Activated T-cell treated with anti-CD3 and anti-CD28 coated beads, Interleukin-2, amount 50 U/mL, for 4 hours (primary cell): ENCODE measurements around the gene PLCG2. TPM values are rescaled to one million over a fixed set of nuclear protein-coding genes. Genes with fewer than 3 reads are reported as not detected.
"Not testable (repeated sequence)": the region's sequence is repeated elsewhere in the genome, so short reads cannot be mapped to it uniquely, and the experiment has no call there.

Experiments used
- ATAC-seq, 2 donors: fragments of 200-7000 bp; cut with Tn5 transposase; one replicate each; pipeline ENCODE4 v1.10.0; 2021
- DNase-seq: peaks from one replicate; pipeline ENCODE4 v3.0.0-alpha.2; 2020
- H3K27me3 Mint-ChIP-seq: one replicate; pipeline ENCODE4 v1.8.0; 2021; ENCODE audit warnings: low read depth, mixed read lengths
- H3K36me3 Mint-ChIP-seq: one replicate; pipeline ENCODE4 v1.8.0; 2022; ENCODE audit warnings: mixed read lengths; ENCODE audit not compliant: insufficient read depth
- H3K4me1 Mint-ChIP-seq: one replicate; pipeline ENCODE4 v1.8.0; 2021; ENCODE audit warnings: low read depth, mixed read lengths
- H3K4me3 Mint-ChIP-seq: one replicate; pipeline ENCODE4 v1.8.0; 2021; ENCODE audit warnings: mild to moderate bottlenecking, moderate library complexity, mixed read lengths
- H3K9me3 Mint-ChIP-seq: one replicate; pipeline ENCODE4 v1.8.0; 2021; ENCODE audit warnings: mixed read lengths
- total RNA-seq, 3 donors: library from RNA; stranded (reverse); gene quantifications; one replicate each; pipeline ENCODE4 v1.2.1, GENCODE V29; 2021

The PLCG2 gene
- total RNA-seq, 3 donors from 2014 or later = 2.6 to 3.4 (median 2.7) TPM

DNA sequence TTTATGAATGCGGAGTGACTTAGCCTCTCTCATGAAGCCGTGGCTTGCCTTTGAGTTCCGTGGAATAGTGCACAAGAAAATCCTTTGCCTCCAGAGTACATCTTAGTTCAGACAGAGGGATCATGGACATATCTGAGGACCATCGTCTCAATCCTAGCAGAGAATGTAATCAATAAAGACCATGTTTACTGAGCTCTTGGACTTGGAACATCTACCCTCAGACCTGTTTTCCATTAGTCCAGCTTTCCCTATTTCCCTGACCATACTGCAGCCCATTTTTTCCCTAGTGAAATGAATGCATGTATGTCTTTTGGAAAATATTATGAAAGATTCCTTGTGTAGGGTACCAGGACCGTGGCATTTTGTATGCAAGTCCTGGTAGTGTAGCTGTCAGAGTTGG is 90.2 kb downstream of the PLCG2 start:
- H3K9me3 Mint-ChIP-seq = no peaks in the 10 kb centered on the region
- DNase-seq = no peak
- peaks cover 10% of the 10 kb centered on the region for H3K4me1 Mint-ChIP-seq
- no peak for ATAC-seq
- H3K27me3 Mint-ChIP-seq = peaks cover 3% of the 10 kb centered on the region
- H3K36me3 Mint-ChIP-seq = no peaks in the 10 kb centered on the region
- H3K4me3 Mint-ChIP-seq = no peak overlapping the region

DNA sequence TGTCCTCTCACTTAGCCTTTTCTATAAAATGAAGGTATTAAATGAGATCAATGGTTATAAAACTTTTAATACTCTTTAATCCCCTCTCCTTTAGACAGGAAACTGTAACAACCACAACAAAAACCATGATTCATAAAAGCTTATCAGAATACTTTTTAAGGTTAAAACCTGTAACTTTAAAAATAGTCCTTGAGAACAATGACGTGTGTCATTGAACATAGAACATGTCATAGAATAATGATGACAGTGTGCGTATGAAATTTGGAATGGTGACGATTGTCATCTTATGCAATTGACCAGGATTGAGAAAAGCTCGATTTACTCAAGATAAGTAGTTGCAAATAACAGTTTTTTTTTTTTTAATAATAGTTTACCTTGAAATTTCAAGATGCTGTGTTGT is 94.1 kb downstream of the PLCG2 start:
- no peak overlapping the region for H3K4me3 Mint-ChIP-seq
- ATAC-seq = no peak
- peaks cover 10% of the 10 kb centered on the region for H3K4me1 Mint-ChIP-seq
- H3K36me3 Mint-ChIP-seq = no peaks in the 10 kb centered on the region
- H3K9me3 Mint-ChIP-seq = no peaks in the 10 kb centered on the region
- no peak for DNase-seq
- no peaks in the 10 kb centered on the region for H3K27me3 Mint-ChIP-seq

DNA sequence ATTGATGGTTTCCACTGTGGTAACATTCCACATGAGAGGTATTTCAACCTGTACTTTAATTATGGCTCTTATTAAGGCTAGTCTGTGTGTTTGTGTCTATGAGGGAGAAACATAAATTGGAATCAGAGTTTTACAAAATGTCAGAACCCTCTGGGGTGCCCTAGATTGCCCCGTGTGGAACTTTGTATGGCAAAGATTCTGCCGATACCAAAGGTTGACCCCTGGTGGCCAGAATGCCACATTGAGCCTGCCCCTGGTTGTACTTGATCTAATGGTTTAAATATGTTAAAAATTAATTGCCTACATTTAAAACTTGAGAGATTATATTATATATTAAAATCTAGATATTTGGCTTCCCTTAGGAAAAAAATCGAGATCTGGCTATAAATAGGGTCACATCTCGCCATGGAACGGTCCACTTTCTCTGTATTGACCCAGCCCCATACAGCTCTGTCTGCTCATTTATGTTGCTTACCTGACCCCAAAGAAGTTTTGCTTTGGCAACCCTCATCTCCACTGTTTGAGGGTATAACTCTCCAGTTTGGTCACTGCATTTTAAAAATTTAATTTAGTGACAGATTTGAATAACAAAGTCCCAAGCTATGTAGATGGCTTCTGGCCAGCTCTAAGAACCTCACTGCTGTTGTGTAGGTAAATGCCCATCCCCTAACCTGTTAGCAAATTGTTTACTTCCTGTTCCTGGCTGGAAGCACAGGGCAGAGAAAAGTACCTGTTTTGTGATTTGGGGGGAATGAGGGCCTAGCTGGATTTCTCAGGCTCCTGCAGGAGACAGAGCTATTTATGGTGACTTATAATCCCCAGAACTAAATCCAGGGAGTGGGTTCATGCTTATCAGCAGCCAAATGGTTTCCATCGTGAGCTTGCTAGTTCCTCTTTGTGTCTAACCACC is 95.0 kb downstream of the PLCG2 start:
- no peaks in the 10 kb centered on the region for H3K9me3 Mint-ChIP-seq
- no peak for ATAC-seq
- no peaks in the 10 kb centered on the region for H3K36me3 Mint-ChIP-seq
- H3K4me3 Mint-ChIP-seq = no peak overlapping the region
- DNase-seq = peak; percentile 29
- no peaks in the 10 kb centered on the region for H3K27me3 Mint-ChIP-seq
- peaks cover 10% of the 10 kb centered on the region for H3K4me1 Mint-ChIP-seq

DNA sequence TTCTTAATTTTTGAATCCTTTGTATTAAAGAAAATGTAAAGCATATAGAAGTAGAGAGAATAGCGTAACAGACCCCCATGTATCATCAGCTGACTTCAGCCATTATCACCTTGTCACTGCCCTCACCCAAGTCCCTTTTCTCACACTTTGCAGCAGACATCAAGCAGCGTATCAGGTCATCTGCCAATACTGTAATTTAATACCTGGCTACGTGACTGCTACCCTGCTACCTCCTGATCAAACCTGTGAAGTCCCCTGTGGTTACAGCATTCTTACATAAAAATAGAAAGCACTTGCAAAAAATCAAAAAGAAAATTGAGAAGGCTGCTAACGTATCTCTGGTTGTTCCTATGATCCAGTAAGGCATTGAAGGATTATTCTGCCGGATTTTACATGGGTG is 96.4 kb downstream of the PLCG2 start:
- Mint-ChIP-seq H3K36me3 (no peaks in the 10 kb centered on the region), H3K9me3 (no peaks in the 10 kb centered on the region), H3K4me3 (no peak overlapping the region), H3K27me3 (no peaks in the 10 kb centered on the region), H3K4me1 (peaks cover 10% of the 10 kb centered on the region)
- no peak for DNase-seq
- ATAC-seq = no peak

DNA sequence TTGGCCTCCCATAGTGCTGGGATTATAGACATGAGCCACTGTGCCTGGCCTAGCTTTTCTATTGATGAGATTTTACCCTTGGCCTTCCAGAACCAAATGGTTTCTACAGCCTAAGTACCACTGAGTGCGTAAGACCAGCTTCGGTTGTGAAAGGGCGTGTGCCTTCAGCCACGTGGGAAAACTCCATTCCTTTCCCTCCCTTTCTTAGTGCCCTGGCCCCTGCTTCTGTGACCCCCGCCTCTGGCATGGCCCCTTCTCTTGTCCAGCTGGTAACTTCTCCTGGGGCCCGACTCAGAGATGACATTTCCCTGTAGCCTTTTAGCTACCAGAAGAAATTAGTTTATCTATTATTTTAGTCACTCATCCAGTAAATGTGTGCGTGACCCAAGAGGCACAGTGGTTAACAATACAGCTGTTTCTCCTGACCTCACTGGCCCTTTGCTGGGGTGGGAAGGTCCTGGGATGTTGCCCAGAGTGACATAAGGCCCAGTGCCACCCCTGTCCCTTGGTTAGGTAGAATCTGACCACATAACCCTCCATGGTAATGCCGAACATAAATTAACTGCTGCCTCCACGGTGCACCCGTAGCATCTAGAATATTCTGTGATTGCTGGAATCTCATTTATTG is 97.3 kb downstream of the PLCG2 start:
- Mint-ChIP-seq H3K4me3 (no peak overlapping the region), H3K4me1 (peaks cover 10% of the 10 kb centered on the region), H3K9me3 (no peaks in the 10 kb centered on the region), H3K36me3 (no peaks in the 10 kb centered on the region), H3K27me3 (no peaks in the 10 kb centered on the region)
- no peak for DNase-seq
- no peak for ATAC-seq

DNA sequence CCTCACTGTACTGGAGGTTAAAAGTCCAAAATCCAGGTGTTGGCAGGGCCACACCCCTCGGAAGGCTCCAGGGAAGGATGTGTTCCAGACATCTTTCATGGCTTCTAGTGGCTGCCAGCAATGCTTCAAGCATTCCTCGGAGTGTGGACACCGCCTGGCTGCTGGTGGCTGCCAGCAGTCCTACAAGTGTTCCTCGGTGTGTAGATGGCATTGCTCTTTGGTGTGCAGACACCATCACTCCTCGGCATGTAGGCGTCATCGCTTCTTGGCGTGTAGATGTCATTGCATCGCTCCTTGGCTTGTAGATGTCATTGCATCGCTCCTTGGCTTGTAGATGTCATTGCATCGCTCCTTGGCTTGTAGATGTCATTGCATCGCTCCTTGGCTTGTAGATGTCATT is 98.4 kb downstream of the PLCG2 start:
- H3K4me1 Mint-ChIP-seq, ATAC-seq, H3K4me3 Mint-ChIP-seq, H3K27me3 Mint-ChIP-seq, H3K36me3 Mint-ChIP-seq, DNase-seq, H3K9me3 Mint-ChIP-seq: not testable (repeated sequence)

DNA sequence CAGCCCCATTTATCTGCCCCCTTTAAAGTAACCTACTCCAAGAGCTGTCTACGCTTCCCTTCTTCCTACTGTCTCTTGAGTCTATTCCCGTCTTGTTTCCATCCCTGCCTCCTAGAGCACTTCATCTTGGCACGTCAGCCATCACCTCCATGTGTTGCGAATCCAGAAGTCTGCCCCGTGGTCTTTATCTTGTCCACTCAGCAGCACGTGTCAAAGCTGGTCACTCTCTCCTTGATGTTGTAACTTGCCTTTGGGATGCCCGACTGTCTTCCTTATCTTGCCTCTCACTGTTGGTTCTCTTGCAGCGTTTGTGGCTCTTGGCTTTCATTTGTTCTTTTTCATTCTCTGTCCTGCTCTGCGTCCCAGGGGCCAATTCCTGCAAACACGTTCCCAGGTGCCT is 99.4 kb downstream of the PLCG2 start:
- DNase-seq (no peak), ATAC-seq (no peak)
- Mint-ChIP-seq H3K27me3 (no peaks in the 10 kb centered on the region), H3K9me3 (no peaks in the 10 kb centered on the region), H3K36me3 (no peaks in the 10 kb centered on the region), H3K4me3 (no peak overlapping the region), H3K4me1 (peaks cover 3% of the 10 kb centered on the region)

DNA sequence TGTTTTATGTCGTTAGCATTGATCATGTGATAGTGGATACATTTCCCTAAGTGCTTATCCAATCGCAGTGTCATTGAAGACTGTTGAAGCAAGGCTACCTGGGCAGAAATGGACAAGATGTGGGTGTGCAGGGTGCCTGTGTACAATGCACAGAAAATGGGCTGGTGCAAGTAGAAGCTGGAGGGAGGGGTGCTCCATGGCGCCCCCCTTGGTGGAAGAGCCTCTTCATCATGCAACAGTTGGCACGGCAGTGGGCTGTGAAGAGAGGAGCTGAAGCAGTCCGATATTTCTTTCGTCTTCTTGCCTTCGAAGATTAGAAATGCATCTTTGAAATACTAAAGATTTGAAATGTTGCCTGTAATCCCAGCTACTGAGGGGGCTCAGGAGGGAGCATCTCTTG is 100.5 kb downstream of the PLCG2 start:
- H3K4me3 Mint-ChIP-seq = no peak overlapping the region
- no peaks in the 10 kb centered on the region for H3K9me3 Mint-ChIP-seq
- no peaks in the 10 kb centered on the region for H3K27me3 Mint-ChIP-seq
- no peak for ATAC-seq
- no peaks in the 10 kb centered on the region for H3K36me3 Mint-ChIP-seq
- no peak for DNase-seq
- H3K4me1 Mint-ChIP-seq = no peaks in the 10 kb centered on the region

DNA sequence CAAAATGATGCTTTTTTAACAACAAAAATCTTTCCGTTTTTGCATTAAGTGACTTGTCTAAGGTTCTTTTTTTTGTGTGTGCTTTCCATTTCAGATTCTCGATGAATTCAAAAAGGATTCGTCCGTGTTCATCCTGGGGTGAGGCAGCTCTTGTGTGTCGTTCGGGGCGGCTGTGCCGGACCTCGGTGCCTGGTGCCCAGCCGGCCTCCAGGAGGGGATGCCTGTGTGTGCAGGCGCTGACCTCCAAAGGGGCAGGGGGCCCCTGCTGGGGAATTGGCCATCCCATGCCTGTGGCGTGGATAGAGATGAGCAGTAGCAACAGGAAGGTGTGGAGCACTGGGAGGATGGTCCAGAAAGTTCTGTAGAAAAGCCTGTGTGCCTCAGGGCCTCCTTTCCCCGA is 101.7 kb downstream of the PLCG2 start:
- ATAC-seq = no peak
- H3K9me3 Mint-ChIP-seq = no peaks in the 10 kb centered on the region
- no peak overlapping the region for H3K4me3 Mint-ChIP-seq
- no peak for DNase-seq
- no peaks in the 10 kb centered on the region for H3K36me3 Mint-ChIP-seq
- no peaks in the 10 kb centered on the region for H3K27me3 Mint-ChIP-seq
- H3K4me1 Mint-ChIP-seq = no peaks in the 10 kb centered on the region

DNA sequence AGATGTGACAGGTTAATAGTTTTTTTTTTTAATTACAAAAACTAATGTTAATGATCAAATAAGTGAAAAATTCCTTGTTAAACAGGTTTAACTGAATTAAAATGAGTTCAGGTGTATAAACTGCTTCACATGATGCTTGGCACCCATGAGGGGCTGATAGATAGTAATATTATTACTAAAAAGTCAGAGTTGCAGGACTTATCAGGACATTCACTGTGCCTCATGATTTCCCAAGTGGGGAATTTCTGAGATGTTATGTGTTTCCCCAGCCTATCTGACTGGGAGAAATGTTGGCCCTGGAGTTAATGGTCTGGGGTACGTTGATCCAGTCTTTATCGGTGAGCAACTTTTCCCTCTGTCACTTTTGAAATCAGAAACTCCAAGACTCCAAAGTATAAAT is 102.1 kb downstream of the PLCG2 start:
- ATAC-seq = no peak
- no peak for DNase-seq
- H3K27me3 Mint-ChIP-seq = no peaks in the 10 kb centered on the region
- H3K9me3 Mint-ChIP-seq = no peaks in the 10 kb centered on the region
- H3K4me3 Mint-ChIP-seq = no peak overlapping the region
- H3K36me3 Mint-ChIP-seq = no peaks in the 10 kb centered on the region
- no peaks in the 10 kb centered on the region for H3K4me1 Mint-ChIP-seq

DNA sequence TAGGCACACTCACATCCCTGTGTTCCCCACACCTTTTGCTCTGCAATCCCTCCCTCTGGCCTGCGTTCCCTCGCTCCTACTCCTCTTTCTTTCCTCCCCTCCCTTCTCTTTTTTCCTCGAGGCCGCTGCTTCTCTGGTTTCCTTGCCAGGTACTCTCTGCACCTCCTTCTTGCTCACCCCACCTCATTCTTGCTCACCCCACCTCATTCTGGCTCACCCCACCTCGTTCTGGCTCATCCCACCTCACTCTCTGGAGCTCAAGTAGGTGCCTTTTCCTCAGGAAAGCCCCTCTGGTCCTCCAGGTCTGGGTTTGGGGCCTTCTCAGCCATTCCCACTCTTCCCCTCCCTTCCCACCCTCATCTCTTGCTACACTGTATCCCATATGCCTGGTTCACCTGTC is 103.5 kb downstream of the PLCG2 start:
- DNase-seq (no peak), ATAC-seq (no peak)
- Mint-ChIP-seq H3K36me3 (no peaks in the 10 kb centered on the region), H3K27me3 (no peaks in the 10 kb centered on the region), H3K4me1 (no peaks in the 10 kb centered on the region), H3K4me3 (no peak overlapping the region), H3K9me3 (no peaks in the 10 kb centered on the region)

DNA sequence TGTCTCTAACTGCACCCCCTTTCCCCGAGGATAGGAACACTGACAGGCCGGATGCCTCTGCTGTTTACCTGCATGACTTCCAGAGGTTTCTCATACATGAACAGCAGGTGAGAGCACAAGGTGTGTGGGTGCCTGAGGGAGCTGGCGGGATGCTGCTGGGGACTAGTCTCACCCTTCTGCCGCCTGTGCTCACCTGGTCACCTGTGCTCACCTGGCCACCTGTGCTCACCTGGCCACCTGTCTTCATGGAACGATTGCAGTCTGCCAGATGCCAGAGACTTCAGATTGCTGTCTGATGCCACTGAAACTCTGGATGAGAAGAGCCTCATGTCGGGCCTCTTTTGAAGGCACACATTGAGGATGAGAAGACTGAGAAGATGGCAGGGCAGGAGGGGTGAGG is 104.1 kb downstream of the PLCG2 start:
- H3K4me1 Mint-ChIP-seq = no peaks in the 10 kb centered on the region
- no peaks in the 10 kb centered on the region for H3K9me3 Mint-ChIP-seq
- H3K4me3 Mint-ChIP-seq = no peak overlapping the region
- H3K27me3 Mint-ChIP-seq = no peaks in the 10 kb centered on the region
- no peaks in the 10 kb centered on the region for H3K36me3 Mint-ChIP-seq
- DNase-seq = no peak
- ATAC-seq = no peak

DNA sequence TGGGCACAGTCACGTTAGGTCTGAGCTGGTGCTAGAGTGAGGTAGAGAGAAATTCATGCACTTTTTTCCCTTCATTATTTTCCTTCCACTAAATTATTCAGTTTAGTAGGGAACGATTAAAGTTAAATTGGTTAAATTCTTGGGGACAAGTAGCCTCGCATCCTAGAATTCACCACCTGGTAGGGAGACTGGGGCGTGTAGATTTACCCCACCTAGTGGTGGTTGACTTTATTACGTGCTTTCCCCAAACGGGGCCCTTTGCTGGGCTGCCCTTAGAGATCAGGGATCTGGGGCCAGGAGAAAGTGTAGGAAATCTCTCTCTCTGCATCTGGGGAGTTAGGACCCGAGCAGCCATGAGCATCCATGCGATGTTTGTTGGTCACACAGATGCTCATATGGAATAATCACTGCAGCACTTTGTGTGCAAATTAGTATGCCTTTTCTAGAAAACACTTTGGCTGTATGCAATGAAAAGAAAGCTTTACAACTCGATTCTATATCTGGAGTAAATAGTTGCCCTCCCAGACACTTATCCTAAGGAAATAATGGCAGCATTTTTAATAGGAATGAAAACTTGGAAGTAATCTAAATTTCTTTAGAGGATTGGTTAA is 107.0 kb downstream of the PLCG2 start:
- no peaks in the 10 kb centered on the region for H3K27me3 Mint-ChIP-seq
- no peaks in the 10 kb centered on the region for H3K9me3 Mint-ChIP-seq
- no peak overlapping the region for H3K4me3 Mint-ChIP-seq
- H3K4me1 Mint-ChIP-seq = no peaks in the 10 kb centered on the region
- ATAC-seq (peak in 1 of 2 donors; percentile 63), DNase-seq (no peak)
- no peaks in the 10 kb centered on the region for H3K36me3 Mint-ChIP-seq

DNA sequence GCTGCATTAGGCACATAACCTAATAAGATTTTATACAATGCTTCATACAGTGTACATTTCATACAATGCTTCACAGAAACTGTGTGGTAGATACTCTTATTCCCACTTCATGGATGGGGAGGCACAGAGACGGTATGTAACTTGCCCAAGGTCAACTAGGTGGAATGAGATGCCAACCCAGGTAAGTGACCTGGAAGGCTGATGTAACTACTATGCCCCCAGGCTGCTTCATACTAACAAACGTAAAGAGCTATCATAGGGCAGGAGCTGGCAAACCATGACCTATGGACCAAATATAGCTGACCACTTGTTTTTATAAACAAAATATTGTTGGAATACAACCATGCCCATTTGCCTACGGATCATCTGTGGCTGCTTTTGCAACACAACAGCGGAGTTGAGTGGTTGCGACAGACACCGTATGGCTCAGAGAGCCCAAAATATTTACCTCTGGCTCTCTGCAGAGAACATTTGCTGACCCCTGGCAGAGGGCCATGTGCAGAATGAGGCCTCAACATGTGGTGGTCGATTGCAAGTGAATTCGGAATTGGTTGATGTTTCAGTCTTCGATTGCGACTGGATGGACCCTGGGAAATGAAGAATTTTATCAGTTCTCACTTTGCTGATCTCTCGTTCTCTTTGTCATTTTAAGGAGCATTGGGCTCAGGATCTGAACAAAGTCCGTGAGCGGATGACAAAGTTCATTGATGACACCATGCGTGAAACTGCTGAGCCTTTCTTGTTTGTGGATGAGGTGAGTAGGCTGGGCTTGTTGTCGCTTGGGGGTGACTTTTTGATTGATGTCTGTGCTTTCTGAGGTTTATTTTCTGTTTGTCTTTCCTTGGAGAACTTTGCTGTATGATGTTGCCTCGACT is 109.7 kb downstream of the PLCG2 start:
- no peak for ATAC-seq
- no peaks in the 10 kb centered on the region for H3K36me3 Mint-ChIP-seq
- no peak for DNase-seq

More for the DNA sequence above, 109.7 kb downstream of the PLCG2 start:
- no peak overlapping the region for H3K4me3 Mint-ChIP-seq
- H3K9me3 Mint-ChIP-seq = no peaks in the 10 kb centered on the region
- no peaks in the 10 kb centered on the region for H3K4me1 Mint-ChIP-seq
- no peaks in the 10 kb centered on the region for H3K27me3 Mint-ChIP-seq
